PC-9 (cell line): ENCODE measurements around the gene CCDC150.

Experiments used
- EZH2 ChIP-seq: fragments of 200-600 bp; sonication (generic); IDR thresholded peaks from 2 replicates; pipeline ENCODE4 v1.8.0; 2017; ENCODE audit warnings: antibody characterized with exemption, low read depth
- TF ChIP-seq, protein P1 (sequence below): fragments of 200-600 bp; sonication (generic); conservative IDR thresholded peaks from 2 replicates; pipeline ENCODE4 v1.6.1; 2017; ENCODE audit warnings: mixed run types, antibody characterized with exemption, mild to moderate bottlenecking, moderate library complexity

DNA sequence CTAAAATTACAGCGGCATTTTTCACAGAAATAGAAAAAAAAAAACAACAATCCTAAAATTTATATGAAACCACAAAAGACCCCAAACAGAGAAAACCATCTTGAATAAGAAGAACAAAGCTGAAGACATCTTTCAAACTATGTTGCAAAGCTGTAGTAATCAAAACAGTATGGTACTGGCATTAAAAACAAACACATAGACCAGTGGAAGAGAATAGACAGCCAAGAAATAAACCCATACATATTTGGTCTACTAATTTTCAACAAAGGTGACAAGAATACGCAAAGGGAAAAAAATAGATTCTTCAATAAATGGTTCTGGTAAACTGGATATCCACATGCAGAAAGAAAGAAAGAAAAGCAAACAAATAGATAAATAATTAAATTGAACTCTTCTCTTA, 9.0 kb upstream of the CCDC150 start:
- TF ChIP-seq, protein P1, sequence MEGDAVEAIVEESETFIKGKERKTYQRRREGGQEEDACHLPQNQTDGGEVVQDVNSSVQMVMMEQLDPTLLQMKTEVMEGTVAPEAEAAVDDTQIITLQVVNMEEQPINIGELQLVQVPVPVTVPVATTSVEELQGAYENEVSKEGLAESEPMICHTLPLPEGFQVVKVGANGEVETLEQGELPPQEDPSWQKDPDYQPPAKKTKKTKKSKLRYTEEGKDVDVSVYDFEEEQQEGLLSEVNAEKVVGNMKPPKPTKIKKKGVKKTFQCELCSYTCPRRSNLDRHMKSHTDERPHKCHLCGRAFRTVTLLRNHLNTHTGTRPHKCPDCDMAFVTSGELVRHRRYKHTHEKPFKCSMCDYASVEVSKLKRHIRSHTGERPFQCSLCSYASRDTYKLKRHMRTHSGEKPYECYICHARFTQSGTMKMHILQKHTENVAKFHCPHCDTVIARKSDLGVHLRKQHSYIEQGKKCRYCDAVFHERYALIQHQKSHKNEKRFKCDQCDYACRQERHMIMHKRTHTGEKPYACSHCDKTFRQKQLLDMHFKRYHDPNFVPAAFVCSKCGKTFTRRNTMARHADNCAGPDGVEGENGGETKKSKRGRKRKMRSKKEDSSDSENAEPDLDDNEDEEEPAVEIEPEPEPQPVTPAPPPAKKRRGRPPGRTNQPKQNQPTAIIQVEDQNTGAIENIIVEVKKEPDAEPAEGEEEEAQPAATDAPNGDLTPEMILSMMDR, result no peak
- no peak for TF ChIP-seq EZH2
